ENCODE results near the gene ADGRG6. TPM values are rescaled to one million over a fixed set of nuclear protein-coding genes. Genes with fewer than 3 reads are reported as not detected.
A peak's percentile ranks its signal among the peaks of the same experiment; 100 is the strongest.

The ADGRG6 gene
- polyA plus RNA-seq, 1 of the 3 experiments (the other 2 are of a cell fraction) = 61.5 TPM

DNA sequence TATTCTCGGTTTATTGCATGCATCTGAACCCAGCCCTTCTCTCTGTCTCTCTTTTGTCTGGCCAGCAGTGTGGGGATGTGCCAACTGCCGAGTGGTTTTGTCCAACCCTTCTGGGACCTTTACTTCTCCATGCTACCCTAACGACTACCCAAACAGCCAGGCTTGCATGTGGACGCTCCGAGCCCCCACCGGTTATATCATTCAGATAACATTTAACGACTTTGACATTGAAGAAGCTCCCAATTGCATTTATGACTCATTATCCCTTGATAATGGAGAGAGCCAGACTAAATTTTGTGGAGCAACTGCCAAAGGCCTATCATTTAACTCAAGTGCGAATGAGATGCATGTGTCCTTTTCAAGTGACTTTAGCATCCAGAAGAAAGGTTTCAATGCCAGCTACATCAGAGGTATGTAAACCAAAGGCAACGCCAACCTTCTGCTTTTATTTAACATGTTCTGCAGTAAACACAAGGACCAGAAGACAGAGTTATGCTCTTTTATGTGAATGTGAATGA is 65.8 kb downstream of the ADGRG6 start (continued):
- TF ChIP-seq, protein P1, sequence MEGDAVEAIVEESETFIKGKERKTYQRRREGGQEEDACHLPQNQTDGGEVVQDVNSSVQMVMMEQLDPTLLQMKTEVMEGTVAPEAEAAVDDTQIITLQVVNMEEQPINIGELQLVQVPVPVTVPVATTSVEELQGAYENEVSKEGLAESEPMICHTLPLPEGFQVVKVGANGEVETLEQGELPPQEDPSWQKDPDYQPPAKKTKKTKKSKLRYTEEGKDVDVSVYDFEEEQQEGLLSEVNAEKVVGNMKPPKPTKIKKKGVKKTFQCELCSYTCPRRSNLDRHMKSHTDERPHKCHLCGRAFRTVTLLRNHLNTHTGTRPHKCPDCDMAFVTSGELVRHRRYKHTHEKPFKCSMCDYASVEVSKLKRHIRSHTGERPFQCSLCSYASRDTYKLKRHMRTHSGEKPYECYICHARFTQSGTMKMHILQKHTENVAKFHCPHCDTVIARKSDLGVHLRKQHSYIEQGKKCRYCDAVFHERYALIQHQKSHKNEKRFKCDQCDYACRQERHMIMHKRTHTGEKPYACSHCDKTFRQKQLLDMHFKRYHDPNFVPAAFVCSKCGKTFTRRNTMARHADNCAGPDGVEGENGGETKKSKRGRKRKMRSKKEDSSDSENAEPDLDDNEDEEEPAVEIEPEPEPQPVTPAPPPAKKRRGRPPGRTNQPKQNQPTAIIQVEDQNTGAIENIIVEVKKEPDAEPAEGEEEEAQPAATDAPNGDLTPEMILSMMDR (IDR thresholded peaks at IDR 0.05) = no peak
- TF ChIP-seq YY1 (IDR thresholded peaks at IDR 0.05; ENCODE audit: low read depth) (no peak), TEAD4 (IDR thresholded peaks at IDR 0.05; ENCODE audit: borderline replicate concordance, insufficient read depth) (peak; percentile 39; the same call in 1 of the 2 replicates), MXI1 (IDR thresholded peaks at IDR 0.05; ENCODE audit: low read depth, low read length) (no peak)

DNA sequence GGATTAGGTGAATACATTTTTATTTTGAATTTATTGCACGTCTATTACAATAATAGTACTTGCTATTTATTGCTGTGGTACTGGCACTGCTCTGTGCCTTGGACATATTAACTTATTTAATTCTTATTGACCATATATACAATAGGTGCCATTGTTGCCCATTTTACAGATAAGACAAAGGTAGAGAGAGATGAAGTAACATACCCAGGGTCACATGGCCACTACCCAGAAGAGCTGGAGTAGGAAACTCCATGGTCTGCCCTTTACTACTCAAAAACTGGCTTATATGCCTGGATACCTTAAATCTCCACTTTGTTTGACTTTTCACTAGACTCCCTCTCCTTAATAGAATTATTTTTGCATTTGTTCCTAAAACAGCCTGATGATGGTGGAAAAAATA is 67.5 kb downstream of the ADGRG6 start:
- Histone ChIP-seq H3K79me2 (ENCODE audit: insufficient read depth) (peaks cover 96% of the 10 kb centered on the region), H3K36me3 (replicated peaks in 1 of 2; ENCODE audit: control insufficient read depth in 1 of 2, insufficient read depth in 2 of 2, low read length in 1 of 2) (peaks cover 8 to 14% of the 10 kb centered on the region in 2 experiments), H3K27me3 (ENCODE audit: insufficient read depth) (no peaks in the 10 kb centered on the region), H3K4me2 (peak overlapping the region; percentile 19; the same call in 1 of the 2 replicates), H3K9me3 (no peaks in the 10 kb centered on the region), H3K27ac (ENCODE audit: low read depth in 2 of 2, low read length in 1 of 2) (peak overlapping the region; percentile 94 to 99), H3K9ac (peak overlapping the region; percentile 68; the same call in 1 of the 2 replicates), H3K4me1 (ENCODE audit: control insufficient read depth in 1 of 2, insufficient read depth in 2 of 2, low read depth in 1 of 2, low read length in 1 of 2) (peaks cover 0 to 8% of the 10 kb centered on the region in 2 experiments; a peak in 1 of 4 replicates), H3K4me3 (ENCODE audit: low read depth in 2 of 2, low read length in 1 of 2) (peak overlapping the region in 1 of 2 experiments; percentile 36; a peak in 2 of 4 replicates), H3K9me2 (no peaks in the 10 kb centered on the region), H4K20me1 (ENCODE audit: insufficient read depth) (no peaks in the 10 kb centered on the region), H2AFZ (ENCODE audit: low read depth) (no peak overlapping the region), H3F3A (replicated peaks; ENCODE audit: insufficient read depth) (peaks cover 31% of the 10 kb centered on the region)
- ChIA-PET POLR2A (no interaction called here), CTCF (no interaction called here)
- no peak for DNase-seq
- WGBS (ENCODE audit: low lambda C conversion rate) = 70% methylated on average over 1 of the region's 1 CpG
- TF ChIP-seq, protein P2, sequence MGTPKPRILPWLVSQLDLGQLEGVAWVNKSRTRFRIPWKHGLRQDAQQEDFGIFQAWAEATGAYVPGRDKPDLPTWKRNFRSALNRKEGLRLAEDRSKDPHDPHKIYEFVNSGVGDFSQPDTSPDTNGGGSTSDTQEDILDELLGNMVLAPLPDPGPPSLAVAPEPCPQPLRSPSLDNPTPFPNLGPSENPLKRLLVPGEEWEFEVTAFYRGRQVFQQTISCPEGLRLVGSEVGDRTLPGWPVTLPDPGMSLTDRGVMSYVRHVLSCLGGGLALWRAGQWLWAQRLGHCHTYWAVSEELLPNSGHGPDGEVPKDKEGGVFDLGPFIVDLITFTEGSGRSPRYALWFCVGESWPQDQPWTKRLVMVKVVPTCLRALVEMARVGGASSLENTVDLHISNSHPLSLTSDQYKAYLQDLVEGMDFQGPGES (IDR thresholded peaks at IDR 0.05; ENCODE audit: low read depth, low read length) = no peak
- TF ChIP-seq, protein P3, sequence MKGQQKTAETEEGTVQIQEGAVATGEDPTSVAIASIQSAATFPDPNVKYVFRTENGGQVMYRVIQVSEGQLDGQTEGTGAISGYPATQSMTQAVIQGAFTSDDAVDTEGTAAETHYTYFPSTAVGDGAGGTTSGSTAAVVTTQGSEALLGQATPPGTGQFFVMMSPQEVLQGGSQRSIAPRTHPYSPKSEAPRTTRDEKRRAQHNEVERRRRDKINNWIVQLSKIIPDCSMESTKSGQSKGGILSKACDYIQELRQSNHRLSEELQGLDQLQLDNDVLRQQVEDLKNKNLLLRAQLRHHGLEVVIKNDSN (IDR thresholded peaks at IDR 0.05; ENCODE audit: borderline replicate concordance, low read depth) = peak; percentile 32; the same call in 1 of the 2 replicates
- TF ChIP-seq, protein P4, sequence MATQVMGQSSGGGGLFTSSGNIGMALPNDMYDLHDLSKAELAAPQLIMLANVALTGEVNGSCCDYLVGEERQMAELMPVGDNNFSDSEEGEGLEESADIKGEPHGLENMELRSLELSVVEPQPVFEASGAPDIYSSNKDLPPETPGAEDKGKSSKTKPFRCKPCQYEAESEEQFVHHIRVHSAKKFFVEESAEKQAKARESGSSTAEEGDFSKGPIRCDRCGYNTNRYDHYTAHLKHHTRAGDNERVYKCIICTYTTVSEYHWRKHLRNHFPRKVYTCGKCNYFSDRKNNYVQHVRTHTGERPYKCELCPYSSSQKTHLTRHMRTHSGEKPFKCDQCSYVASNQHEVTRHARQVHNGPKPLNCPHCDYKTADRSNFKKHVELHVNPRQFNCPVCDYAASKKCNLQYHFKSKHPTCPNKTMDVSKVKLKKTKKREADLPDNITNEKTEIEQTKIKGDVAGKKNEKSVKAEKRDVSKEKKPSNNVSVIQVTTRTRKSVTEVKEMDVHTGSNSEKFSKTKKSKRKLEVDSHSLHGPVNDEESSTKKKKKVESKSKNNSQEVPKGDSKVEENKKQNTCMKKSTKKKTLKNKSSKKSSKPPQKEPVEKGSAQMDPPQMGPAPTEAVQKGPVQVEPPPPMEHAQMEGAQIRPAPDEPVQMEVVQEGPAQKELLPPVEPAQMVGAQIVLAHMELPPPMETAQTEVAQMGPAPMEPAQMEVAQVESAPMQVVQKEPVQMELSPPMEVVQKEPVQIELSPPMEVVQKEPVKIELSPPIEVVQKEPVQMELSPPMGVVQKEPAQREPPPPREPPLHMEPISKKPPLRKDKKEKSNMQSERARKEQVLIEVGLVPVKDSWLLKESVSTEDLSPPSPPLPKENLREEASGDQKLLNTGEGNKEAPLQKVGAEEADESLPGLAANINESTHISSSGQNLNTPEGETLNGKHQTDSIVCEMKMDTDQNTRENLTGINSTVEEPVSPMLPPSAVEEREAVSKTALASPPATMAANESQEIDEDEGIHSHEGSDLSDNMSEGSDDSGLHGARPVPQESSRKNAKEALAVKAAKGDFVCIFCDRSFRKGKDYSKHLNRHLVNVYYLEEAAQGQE (IDR thresholded peaks at IDR 0.05; ENCODE audit: low read depth, low read length) = no peak
- TF ChIP-seq, protein P5, sequence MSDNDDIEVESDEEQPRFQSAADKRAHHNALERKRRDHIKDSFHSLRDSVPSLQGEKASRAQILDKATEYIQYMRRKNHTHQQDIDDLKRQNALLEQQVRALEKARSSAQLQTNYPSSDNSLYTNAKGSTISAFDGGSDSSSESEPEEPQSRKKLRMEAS (IDR thresholded peaks at IDR 0.05; ENCODE audit: low read depth) = no peak
- TF ChIP-seq RAD21 (IDR thresholded peaks at IDR 0.05; ENCODE audit: low read length) = no peak
- TF ChIP-seq MEF2A (IDR thresholded peaks at IDR 0.05; ENCODE audit: borderline replicate concordance, low read depth) = no peak
- TF ChIP-seq, protein P6, sequence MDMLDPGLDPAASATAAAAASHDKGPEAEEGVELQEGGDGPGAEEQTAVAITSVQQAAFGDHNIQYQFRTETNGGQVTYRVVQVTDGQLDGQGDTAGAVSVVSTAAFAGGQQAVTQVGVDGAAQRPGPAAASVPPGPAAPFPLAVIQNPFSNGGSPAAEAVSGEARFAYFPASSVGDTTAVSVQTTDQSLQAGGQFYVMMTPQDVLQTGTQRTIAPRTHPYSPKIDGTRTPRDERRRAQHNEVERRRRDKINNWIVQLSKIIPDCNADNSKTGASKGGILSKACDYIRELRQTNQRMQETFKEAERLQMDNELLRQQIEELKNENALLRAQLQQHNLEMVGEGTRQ (IDR thresholded peaks at IDR 0.05; ENCODE audit: borderline replicate concordance, low read depth, low read length) = no peak
